ENCODE measurements around the gene SUSD4. TPM values are rescaled to one million over a fixed set of nuclear protein-coding genes. Genes with fewer than 3 reads are reported as not detected.

Gene SUSD4
- total RNA-seq, 6 experiments from 2014 or later, result 1.3 to 5.9 (median 2.8) TPM

GRCh38 chr1:223177681-223178080 is 186.3 kb downstream of the SUSD4 start:
- peaks cover 0 to 61% (median 27%) of the 10 kb centered on the region in 4 donors for H3K4me1 ChIP-seq
- DNase-seq, result peak; percentile 71 to 85 (median 83)
- no peaks in the 10 kb centered on the region for H3K36me3 ChIP-seq
- no peaks in the 10 kb centered on the region for H3K27me3 ChIP-seq
- WGBS (ENCODE audit: insufficient coverage, low coverage, low lambda C conversion rate, missing lambda C conversion rate), result 20% methylated on average over 5 of the region's 5 CpGs
- H3K27ac ChIP-seq, result peak overlapping the region; percentile 66 to 76 (median 75)
- TF ChIP-seq, protein P1, sequence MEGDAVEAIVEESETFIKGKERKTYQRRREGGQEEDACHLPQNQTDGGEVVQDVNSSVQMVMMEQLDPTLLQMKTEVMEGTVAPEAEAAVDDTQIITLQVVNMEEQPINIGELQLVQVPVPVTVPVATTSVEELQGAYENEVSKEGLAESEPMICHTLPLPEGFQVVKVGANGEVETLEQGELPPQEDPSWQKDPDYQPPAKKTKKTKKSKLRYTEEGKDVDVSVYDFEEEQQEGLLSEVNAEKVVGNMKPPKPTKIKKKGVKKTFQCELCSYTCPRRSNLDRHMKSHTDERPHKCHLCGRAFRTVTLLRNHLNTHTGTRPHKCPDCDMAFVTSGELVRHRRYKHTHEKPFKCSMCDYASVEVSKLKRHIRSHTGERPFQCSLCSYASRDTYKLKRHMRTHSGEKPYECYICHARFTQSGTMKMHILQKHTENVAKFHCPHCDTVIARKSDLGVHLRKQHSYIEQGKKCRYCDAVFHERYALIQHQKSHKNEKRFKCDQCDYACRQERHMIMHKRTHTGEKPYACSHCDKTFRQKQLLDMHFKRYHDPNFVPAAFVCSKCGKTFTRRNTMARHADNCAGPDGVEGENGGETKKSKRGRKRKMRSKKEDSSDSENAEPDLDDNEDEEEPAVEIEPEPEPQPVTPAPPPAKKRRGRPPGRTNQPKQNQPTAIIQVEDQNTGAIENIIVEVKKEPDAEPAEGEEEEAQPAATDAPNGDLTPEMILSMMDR (IDR thresholded peaks at IDR 0.05), result no peak
- no peak for TF ChIP-seq POLR2A (IDR thresholded peaks at IDR 0.05)
- no peak overlapping the region for H3K4me3 ChIP-seq
- H3K9me3 ChIP-seq, result no peaks in the 10 kb centered on the region
- ATAC-seq, result peak; percentile 73 to 86 (median 80)
- intact Hi-C loops (cut with DNase I), result no loop called here

- TF ChIP-seq, protein P1 (IDR thresholded peaks at IDR 0.05), result no peak
- no peak for TF ChIP-seq POLR2A (IDR thresholded peaks at IDR 0.05)
- H3K36me3 ChIP-seq, result no peaks in the 10 kb centered on the region
- H3K4me1 ChIP-seq, result peaks cover 0 to 55% (median 27%) of the 10 kb centered on the region in 4 donors
- intact Hi-C loops (cut with DNase I), result no loop called here
- H3K27me3 ChIP-seq, result no peaks in the 10 kb centered on the region
- ATAC-seq (no peak), DNase-seq (no peak)
- H3K4me3 ChIP-seq, result no peak overlapping the region
- H3K27ac ChIP-seq, result peak overlapping the region in 1 of 3 donors; percentile 4
- 90% methylated on average over 2 of the region's 3 CpGs for WGBS (ENCODE audit: insufficient coverage, low coverage, low lambda C conversion rate, missing lambda C conversion rate)
- no peaks in the 10 kb centered on the region for H3K9me3 ChIP-seq
Measured at GRCh38 chr1:223176437-223176836, 187.5 kb downstream of the SUSD4 start.

DNA sequence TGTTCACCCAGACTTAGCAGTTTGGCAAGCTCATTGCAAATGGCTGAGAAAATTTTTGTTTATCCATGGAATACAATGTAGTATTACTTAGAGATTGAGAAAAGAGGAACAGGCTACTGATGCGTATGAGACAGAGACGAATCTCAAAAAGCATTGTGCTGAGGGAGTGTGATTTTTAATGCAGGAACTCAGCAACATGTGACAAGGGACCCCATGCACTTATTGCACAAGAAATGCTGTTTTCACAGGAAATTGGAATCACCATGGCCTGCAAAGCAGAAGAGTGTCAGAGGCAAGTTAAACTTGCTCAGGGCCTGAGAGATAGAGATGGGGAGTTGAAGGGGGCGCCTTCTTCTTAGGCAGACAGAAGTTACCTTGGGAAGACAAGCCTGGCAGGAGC is 188.3 kb downstream of the SUSD4 start:
- Histone ChIP-seq H3K4me3 (no peak overlapping the region), H3K4me1 (peaks cover 0 to 49% (median 24%) of the 10 kb centered on the region in 4 donors), H3K27ac (peak overlapping the region; percentile 40 to 73 (median 57)), H3K36me3 (no peaks in the 10 kb centered on the region), H3K27me3 (no peaks in the 10 kb centered on the region), H3K9me3 (no peaks in the 10 kb centered on the region)
- intact Hi-C loops (cut with DNase I), result no loop called here
- ATAC-seq, result peak; percentile 5 to 33 (median 21)
- TF ChIP-seq, protein P1 (IDR thresholded peaks at IDR 0.05), result no peak
- peak; percentile 17 for TF ChIP-seq POLR2A (IDR thresholded peaks at IDR 0.05)
- no peak for DNase-seq
- 45% methylated on average over 3 of the region's 3 CpGs for WGBS (ENCODE audit: insufficient coverage, low coverage, low lambda C conversion rate, missing lambda C conversion rate)

DNA sequence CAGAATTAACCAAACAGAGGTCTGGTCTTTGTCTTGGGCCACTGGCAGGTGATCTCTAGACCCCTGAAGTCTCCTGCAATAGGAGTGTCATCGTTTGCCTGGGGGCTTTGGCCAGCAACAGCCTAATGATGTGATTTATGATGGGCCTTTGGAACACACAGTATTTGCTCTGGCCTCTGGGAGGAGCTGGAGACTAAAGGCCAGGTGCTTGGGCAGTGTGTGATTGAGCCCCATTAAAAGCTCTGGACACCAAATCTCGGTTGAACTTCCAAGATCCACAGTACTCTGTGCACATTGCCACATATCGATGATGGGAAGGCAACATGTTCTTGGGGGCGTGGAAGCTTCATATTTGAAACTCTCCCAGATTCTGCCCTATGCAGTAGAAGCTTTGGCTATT is 188.9 kb downstream of the SUSD4 start:
- peaks cover 0 to 43% (median 20%) of the 10 kb centered on the region in 4 donors for H3K4me1 ChIP-seq
- ATAC-seq (peak; percentile 86 to 95 (median 89)), DNase-seq (peak in 2 of 3 donors; percentile 65 to 69)
- intact Hi-C loops (cut with DNase I), result no loop called here
- H3K27me3 ChIP-seq, result no peaks in the 10 kb centered on the region
- WGBS (ENCODE audit: insufficient coverage, low coverage, low lambda C conversion rate, missing lambda C conversion rate), result 10% methylated on average over 1 of the region's 4 CpGs
- H3K4me3 ChIP-seq, result no peak overlapping the region
- H3K36me3 ChIP-seq, result no peaks in the 10 kb centered on the region
- H3K27ac ChIP-seq, result peak overlapping the region; percentile 40 to 73 (median 57)
- no peaks in the 10 kb centered on the region for H3K9me3 ChIP-seq
- TF ChIP-seq POLR2A (IDR thresholded peaks at IDR 0.05), result no peak
- TF ChIP-seq, protein P1 (IDR thresholded peaks at IDR 0.05), result peak; percentile 55 to 68 (median 66)

Small RNA genes lying within 50 kb of the gene (small RNA-seq; reads per million reads assigned to genes)
- gene RNU4-57P, result 0 reads per million in 2 experiments

Other genes with a start within 250 kb of the SUSD4 start
- gene TLR5, start 220.9 kb downstream of the SUSD4 start, total RNA-seq, result 1 to 10 TPM in 5 of 6 experiments, under 1 TPM in 1; 0.84 to 3.3 (median 2.5) TPM
- gene CCDC185, start 29.2 kb upstream of the SUSD4 start, total RNA-seq, result not detected

Measured in right lobe of liver (tissue), 6 donors.